Eye (tissue), 1 donor: ENCODE results near the gene TNKS1BP1.
"Not testable (repeated sequence)": the region's sequence is repeated elsewhere in the genome, so short reads cannot be mapped to it uniquely, and the experiment has no call there.

Experiments used
- DNase-seq: peaks from one replicate; pipeline ENCODE4 v3.0.0-alpha.2; 2015

Gene TNKS1BP1

DNA sequence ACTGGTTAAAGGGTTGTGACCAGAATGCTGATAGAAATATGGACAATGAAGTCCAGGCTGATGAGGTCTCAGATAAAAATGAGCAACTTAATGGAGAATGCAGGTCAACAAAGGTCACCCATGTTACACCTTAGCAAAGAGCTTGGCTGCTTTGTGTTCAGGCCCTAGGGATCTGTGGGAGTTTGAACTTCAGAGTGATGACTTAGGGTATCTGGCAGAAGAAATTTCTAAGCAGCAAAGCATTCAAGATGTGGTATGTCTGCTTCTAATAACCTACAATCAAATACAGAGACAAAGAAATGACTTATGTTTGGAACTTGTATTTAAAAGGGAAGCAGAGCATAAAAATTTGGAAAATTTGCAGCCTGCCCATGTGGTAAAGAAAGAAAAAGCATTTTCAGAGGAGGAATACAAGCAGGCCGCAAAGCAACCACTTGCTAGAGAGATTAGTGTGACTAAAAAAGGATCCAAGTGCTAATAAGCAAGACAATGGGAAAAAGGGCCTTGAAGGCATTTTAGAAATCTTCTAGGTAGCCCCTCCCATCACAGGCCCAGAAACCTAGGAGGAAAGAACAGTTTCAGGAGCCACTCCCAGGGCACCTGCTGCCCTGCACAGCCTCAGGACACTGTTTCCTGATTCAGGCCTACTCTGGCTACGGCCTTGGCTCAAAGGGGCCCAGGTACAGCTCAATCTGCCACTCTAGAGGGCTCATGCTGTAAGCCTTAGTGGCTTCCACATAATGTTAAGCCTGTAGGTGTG, 41.3 kb downstream of the TNKS1BP1 start:
- no peak for DNase-seq

DNA sequence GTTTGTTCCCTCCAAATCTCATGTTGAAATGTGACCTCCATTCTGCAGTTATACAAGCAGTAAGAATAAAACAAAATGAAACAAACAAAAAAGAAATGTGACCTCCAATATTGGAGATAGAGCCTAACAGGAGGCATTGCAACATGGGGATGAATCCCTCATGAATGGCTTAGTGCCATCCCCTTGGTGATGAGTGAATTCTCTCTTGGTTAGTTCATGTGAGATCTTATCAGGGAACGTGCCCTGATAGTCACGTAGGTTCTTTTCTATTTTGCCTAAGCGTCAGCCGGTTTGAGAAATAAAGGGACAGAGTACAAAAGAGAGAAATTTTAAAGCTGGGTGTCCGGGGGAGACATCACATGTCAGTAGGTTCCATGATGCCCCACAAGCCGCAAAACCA, 43.2 kb downstream of the TNKS1BP1 start:
- not testable (repeated sequence) for DNase-seq

DNA sequence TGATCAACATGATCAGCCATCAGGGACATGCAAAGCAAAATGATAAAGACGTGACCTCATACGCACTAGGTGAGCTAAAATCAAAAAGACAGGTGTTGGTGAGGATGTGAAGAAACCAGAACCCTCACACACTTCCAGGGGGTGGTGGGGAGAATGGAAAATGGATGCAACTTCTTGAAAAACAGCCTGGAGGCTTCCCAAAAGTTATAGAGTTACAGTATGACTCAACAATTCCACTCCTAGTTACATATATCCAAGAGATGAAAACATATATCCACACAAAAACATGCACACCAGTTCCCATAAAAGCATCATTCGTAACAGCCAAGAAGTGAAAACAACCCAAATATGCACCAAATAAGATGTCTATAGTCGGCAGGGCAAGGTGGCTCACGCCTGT, 45.6 kb downstream of the TNKS1BP1 start:
- no peak for DNase-seq

DNA sequence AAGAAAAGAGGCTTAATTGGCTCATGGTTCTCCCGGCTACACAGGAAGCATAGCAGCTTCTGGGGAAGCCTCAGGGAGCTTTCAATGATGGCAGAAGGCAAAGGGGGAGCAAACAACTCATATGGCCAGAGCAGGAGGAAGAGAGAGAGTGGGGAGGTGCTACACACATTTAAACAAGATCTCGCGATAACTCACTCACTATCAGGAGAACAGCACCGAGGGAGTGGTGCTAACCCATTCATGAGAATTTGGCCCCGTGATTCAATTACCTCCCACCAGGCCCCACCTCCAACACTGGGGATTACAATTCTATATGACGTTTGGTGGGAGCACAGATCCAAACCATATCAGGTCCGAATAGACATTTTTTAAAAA, 46.0 kb downstream of the TNKS1BP1 start:
- DNase-seq: no peak

DNA sequence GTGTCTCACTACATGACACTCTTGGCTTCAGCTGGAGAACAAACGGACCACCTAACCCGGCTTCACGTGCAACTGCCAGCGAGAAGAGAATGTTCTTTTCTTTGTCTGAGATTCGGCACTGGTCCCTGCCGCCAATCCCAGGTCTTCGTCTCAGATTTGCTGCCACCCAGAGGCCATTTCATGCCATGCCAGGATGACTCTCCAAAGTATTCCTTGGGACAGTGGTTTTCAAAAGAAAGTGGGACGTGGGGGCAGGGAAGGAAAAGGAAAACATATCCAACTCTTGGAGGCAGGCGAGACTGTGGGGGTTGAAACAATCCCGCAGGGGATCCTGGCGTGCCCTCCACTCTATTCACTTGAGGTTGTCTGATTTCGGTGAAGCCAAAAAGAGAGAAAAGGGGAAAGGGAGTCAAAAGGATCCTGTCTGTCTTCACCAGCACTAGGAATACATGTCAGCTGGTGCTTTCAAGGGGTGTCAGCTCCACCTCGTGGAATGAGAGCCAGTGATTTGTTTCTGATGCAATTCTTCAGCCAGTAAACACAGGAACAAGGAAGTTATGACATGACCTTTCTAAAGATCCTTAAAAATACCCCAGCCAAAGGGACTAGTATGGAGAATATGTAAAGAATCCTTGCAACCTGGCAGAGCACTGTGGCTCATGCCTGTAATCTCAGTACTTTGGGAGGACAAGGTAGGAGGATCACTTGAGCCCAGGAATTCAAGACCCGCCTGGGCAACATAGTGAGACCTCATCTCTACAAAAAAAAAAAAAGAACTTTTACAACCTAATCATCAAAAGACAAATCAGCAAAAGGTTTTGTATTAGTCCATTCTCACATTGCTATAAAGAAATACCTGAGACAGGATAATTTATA, 46.7 kb downstream of the TNKS1BP1 start:
- DNase-seq: peak; percentile 89

DNA sequence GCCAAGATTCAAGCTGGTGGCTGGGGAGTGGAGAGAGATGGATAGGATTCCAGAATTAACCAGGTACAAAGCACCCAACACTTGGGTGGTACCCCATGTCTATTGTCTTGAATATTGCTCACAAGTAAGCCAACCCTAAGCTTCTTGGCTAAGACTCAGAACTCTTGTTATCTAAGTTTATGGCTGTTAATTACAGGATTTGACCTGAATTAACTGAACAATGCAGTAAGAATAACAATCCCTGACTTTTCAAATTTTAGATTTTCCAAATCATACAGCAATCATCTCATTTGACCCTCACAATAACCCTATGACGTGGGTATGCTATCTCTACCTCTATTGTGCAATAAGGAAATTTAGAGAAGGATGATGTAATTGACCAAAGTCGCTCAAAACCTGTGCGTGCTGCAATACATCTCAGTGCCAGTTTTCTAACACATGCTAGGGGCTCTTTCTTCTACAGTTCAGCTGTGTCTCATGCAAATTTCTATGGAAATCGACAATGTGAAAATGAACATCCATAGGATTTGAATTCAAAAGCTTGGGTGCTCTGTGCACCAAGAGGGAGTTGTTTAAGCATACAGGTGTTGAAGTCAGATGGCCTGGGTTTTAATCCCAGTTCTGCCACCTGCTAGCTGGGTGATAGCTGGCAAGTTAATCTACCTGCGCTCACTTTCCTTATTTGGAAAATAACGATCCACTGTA, 47.6 kb downstream of the TNKS1BP1 start:
- DNase-seq: no peak

DNA sequence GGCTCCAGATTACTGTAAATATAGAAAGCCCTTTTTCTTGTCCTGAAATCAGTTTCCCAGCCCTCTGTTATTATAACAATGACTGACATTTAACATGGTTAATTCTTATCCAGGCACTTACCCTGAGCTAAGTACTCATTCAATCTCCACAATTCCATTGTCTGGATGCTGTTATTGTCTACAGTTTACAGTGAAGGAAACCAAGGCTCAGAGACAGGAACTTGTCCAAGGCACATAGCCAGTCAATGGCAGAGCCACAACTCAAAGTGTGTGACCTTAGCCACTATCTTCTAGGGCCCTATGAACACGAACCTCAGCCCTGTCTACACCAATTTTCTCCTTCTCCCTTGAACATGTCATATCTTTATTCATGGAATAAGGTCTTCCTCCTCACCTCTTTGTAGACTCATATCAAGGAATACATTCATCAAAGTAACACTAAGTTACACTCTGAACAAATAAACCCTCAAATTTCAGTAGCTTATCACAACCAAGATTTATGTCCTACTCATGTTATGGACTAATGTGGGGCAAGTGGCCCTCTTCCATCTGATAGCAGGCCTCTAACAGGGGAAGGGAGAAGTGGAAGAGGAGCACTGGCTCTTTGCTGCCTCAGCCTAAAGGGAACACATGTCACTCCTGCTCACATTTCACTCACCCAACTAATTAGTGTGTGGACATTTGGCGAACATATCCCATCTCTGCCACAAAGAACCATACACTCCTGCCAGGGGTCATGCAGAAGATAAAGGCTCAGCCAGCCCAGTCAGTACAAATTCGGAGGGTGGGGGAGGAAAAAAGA, 48.4 kb downstream of the TNKS1BP1 start:
- DNase-seq: no peak

DNA sequence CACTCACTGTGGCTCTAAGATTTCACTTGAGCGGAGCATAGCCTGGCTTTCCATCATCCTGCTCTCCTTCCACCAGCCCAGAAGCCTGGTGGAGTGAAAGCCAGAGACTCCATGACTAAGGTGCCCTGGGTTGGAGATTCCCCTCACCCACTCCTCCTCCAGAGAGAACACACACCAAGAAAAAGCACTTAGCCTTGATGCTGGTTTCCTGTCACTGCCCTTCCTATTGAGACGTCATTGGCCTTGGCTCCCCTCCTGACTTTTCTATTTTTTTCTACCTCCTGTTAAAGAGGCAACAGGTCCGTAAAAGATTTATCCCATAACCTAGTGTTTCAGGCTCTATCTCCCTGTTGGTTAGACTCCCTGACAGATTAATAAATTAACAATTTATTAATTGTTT, 49.2 kb downstream of the TNKS1BP1 start:
- no peak for DNase-seq

DNA sequence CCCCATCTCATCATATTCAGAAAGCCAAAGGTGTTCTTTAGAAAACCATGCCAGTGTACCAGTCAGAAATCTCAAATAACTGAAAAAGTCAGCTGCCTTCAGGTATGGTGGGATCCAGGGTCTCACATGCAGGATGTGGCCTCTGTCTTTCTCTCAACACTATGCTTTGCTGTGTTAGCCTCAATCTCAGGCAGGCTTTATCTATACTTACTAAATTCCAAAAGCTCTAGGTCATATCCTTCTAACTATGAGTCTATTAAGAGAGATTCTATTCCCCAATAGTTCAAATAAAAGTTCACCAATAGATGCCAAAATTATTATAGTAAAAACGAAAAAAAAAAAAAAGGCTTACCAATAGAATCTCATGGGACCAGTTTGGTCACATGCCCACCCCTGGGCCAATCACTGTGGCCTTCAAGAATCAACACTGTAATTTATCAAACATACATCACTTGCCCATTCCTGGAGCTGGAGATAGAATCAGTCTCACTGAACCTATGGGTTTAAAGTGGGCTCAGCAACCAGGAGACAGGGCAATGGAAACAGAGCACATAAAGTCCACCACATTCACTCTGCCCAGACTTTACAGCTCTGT, 49.8 kb downstream of the TNKS1BP1 start:
- DNase-seq: no peak

DNA sequence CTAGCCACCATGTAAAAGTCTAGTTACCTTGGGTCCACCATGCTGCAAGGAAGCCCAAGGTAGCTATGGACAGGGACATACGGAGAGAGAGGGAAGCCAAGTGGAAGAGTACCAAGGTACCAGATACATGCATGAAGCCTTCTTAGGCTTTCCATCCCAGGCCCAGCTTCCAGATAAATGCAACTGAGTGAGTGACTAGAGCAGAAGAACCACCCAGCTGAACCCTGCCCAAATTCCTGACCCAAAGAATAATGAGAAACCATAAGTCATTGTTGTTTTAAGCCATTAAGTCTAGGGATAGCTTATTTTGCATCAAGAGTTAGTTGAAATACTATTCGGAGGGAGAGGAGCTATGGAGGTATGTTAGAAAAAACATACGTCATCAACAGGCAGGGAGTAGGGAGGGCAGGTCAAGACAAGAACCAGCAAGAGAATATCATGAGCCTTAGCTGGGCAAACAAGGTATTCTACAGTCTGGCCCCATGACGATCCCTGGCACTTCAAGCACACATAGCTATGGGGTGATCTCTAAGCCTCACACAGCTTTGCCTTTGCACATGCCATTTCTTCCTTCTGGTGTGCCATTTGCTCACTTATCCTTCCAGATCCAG, 51.2 kb downstream of the TNKS1BP1 start:
- no peak for DNase-seq

DNA sequence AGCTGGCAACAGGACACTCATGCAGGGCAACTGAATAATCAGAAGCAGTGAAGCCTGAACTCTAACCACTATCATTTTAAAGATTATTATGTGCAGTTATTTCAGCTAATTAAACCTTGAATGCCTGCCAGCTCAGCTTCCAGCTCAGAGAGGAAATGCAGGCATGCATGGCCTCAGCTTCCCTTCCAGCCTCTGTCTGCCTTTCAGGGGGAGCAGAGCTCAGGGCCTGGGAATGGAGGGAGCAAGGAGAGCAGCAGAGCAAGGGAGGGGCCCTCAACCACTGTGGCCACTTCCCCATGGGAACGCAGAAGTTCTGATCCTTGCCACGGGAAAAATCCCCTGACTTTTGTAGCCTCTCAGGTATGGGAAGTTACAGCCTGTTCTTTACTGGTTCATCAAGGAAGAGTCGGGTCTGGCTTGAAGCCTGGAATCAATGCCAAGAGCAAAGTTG, 55.2 kb downstream of the TNKS1BP1 start:
- no peak for DNase-seq

DNA sequence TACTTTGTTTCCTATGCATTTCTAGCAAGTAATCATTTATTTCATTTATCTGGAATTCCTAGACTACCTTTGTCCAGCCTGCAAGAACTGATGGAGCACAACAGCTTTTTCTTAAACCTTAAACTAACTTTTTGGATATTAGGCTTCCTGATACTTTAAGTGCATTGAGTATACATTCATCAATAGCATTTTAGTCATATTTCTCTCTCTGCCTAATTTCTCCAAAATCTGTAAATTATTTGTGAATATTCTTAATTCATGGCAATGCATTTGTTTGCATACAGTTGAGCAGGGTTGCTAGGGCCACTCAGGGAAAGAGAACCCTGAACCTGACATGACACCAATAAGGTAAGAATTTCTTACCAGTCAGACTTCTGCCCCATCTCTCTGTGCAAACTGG, 58.6 kb downstream of the TNKS1BP1 start:
- DNase-seq: no peak

DNA sequence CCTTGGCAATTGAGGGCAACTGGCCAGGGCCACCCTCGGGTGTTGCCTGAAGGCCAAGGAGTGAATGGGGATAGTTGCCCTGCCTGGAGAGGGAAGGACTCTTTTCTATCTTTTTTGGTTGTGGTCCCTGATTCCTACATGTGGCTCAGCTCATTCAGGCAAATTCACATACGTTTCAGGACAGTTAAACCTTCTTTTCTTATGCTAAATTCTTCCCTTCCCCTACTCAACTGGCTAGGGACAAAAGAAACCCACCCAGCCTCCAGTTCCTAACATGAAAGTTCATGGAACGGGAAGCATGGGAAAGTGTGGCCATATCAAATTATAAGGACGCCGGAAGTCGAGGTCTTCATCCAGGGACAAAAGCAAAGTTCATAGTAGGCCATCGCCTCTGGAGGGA, 61.4 kb downstream of the TNKS1BP1 start:
- DNase-seq: no peak

DNA sequence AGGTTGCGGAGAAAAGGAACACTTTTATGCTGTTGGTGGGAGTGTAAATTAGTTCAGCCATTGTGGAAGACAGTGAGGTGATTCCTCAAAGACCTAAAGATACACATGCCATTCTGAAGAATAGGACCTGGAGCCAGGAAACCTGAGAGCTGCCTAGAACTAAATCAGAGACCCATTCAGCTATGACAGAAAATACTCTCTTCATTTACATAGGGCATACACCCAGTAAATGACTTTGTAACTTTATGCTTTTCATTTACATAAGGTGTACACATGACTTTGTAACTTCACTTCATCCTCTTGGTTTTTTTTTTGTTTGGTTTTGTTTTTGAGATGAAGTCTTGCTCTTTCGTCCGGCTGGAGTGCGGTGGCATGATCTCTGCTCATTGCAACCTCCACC, 62.6 kb downstream of the TNKS1BP1 start:
- DNase-seq: no peak

DNA sequence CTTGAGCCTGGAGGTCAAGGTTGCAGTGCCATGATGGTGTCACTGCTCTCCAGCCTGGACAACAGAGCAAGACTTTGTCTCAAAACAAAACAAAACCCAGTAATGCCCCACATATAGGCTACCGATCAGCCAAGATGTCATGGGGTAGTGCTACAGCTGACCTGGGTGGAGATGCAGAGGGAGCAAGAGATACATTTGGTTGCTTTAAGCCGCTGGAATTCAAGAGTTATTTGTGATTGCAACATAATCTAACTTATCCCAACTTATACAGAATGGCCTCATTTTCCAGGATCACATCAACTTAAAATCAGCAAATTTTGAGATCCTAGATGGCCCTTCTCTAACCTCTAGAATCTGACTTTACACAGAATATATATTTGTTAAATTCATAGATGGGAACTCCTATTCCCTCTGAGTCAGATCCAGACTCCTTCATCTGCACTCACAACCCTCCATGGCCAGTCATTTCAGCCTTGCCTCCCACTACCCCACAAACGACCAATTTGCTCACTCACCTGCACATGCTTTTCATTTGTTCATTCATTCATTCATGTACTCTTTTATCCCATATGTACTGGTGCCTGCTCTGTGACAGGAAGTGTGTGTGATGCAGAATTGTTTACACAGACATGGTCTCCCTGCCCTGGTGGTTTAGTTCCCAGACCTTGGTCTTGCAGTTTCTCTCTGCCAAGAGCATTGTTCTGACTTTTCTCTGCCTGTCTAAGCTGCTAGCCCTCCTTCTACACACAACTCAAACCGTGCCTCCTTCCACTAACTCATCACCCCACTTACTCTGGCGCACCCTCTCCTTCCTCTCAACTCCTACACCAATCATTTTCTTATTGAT, 63.6 kb downstream of the TNKS1BP1 start:
- no peak for DNase-seq

DNA sequence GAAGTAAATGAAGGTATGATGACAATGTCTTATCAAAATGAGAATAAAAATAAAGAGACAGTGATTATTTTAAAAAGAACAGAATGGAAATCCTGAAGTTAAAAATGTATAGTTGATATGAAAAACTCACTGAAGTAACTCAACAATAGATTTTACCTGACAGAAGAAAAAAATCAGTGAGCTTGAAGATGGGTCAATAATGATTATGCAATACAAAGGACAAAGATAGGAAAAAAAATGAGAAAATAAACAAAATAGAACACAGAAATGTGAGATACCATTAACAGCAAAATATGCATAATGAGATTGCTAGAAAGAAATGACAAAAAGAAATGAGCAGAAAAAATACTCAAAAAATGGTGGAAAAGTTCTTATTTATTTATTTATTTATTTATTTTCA, 68.6 kb downstream of the TNKS1BP1 start:
- DNase-seq: no peak

DNA sequence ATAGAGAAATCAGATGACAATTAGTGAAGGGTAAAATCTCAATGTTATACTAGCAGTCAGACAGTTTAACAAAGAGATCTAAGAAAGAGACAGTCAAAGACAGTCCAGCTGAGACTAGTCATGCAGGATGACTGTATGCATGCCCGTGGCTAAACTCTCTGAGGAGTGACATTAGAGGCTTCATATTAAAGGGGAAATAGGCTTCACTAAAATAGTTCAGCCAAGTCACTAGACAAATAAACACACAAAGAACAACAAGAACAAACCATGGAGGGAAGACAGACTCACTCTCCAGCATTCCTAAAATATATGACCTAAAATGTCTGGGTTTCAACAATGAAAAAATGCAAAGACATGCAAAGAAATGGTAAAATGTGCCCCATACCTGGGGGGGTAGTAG, 69.1 kb downstream of the TNKS1BP1 start:
- DNase-seq: no peak

DNA sequence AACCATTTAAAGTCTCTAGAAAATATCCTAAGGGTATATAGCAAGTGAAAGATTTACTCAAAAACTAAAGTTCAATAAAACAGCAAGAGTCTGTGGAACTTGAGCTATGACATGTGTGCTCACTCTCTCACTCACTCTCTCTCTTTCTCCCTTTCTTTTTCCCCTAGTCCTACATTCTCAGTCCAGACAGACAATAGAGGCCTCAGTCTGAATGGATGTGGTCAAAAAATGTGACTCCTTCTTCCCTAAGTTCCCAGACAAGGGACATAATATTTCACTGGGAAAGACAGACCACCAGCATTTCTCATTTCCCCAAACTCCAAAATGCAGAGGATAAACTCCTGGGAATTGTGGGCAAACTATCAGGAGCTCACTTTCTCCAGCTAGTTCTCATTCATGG, 70.1 kb downstream of the TNKS1BP1 start:
- DNase-seq: no peak

DNA sequence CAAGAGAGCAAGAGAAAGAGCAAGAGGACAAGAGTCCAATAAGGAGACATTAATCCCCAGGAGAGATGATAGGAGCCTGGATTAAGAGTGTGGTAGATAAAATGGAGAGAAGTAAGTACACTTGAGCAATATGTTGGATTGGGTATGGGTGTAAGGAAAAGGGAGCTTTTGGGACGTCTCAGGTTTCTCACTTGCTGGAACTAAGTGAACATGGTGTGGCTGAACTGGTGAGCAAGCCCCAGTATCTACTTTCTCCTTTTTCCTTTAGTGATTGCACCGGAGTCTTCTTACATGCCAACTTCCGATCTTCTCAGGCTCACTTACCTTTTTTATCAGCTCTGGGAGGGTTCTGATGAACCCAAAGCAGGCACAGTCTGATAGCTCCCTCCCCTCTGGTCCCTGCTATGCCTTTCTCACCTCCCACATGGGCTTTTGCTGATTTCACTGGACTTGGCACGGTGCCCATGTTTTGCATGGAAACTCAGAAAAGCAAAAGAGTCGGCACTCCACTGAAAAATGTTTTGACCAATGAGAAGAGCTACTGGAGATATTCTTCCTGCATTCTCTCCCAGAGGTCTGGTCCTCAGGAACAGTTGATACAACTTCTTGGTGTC, 73.2 kb downstream of the TNKS1BP1 start:
- DNase-seq: peak; percentile 30

DNA sequence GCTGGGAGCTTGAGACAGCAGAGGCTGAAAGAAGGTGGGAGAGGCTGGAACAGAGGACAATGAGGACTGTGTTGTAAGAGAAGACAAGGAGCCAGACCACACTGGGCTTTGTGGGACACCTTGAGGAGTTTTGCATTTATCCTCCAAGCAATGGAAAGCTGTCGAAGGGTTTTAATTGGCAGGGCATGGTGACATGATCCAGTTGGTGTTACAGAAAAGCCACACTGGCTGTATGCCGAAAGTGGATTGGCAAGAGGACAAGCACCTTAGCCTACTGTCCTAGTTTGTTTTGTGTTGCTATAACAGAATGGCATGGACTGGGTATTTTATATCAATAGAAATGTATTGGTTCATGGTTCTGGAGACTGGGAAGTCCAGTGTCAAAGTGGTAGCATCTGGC, 73.7 kb downstream of the TNKS1BP1 start:
- no peak for DNase-seq
